ENCODE measurements around the gene AP1S1.
"Not testable (repeated sequence)": the region's sequence is repeated elsewhere in the genome, so short reads cannot be mapped to it uniquely, and the experiment has no call there.

AP1S1 gene

GRCh38 chr7:101177644-101178043, 23.4 kb downstream of the AP1S1 start:
- Mint-ChIP-seq H3K27me3 (peaks cover 98% of the 10 kb centered on the region), H3K9me3 (peaks cover 6% of the 10 kb centered on the region), H3K27ac (no peak overlapping the region), H3K4me1 (ENCODE audit: low read depth) (peaks cover 32% of the 10 kb centered on the region), H3K36me3 (ENCODE audit: low read depth) (no peaks in the 10 kb centered on the region), H3K4me3 (no peak overlapping the region)
- intact Hi-C loops (cut with micrococcal nuclease): no loop called here

GRCh38 chr7:101179117-101179516, 24.8 kb downstream of the AP1S1 start:
- Mint-ChIP-seq H3K27ac (no peak overlapping the region), H3K4me3 (no peak overlapping the region), H3K36me3 (ENCODE audit: low read depth) (no peaks in the 10 kb centered on the region), H3K9me3 (peaks cover 8% of the 10 kb centered on the region), H3K4me1 (ENCODE audit: low read depth) (peaks cover 19% of the 10 kb centered on the region), H3K27me3 (peaks cover 90% of the 10 kb centered on the region)
- intact Hi-C loops (cut with micrococcal nuclease): no loop called here

- intact Hi-C loops (cut with micrococcal nuclease): no loop called here
- H3K9me3 Mint-ChIP-seq: peaks cover 8% of the 10 kb centered on the region
- H3K27ac Mint-ChIP-seq: no peak overlapping the region
- H3K4me3 Mint-ChIP-seq: no peak overlapping the region
- H3K4me1 Mint-ChIP-seq (ENCODE audit: low read depth): peaks cover 17% of the 10 kb centered on the region
- no peaks in the 10 kb centered on the region for H3K36me3 Mint-ChIP-seq (ENCODE audit: low read depth)
- H3K27me3 Mint-ChIP-seq: peaks cover 88% of the 10 kb centered on the region
Measured at GRCh38 chr7:101179713-101180112, 25.4 kb downstream of the AP1S1 start.

- Mint-ChIP-seq H3K4me1 (ENCODE audit: low read depth) (peaks cover 19% of the 10 kb centered on the region), H3K4me3 (no peak within 1 kb of the TSS), H3K27ac (no peak within 1 kb of the TSS), H3K9me3 (peaks cover 8% of the 10 kb centered on the region), H3K36me3 (ENCODE audit: low read depth) (no peaks in the 10 kb centered on the region), H3K27me3 (peaks cover 89% of the 10 kb centered on the region)
- intact Hi-C loops (cut with micrococcal nuclease): no loop called here
Measured at GRCh38 chr7:101180130-101180755, 26.0 kb downstream of the AP1S1 start, which contains the start of gene NAT16. Gene NAT16, minus strand, starts transcription at chr7:101180293. Its CDS starts 5,486 bp downstream, at chr7:101174807.

- Mint-ChIP-seq H3K27me3 (peaks cover 52% of the 10 kb centered on the region), H3K9me3 (peaks cover 8% of the 10 kb centered on the region), H3K27ac (no peak overlapping the region), H3K4me3 (no peak overlapping the region), H3K4me1 (ENCODE audit: low read depth) (peaks cover 23% of the 10 kb centered on the region), H3K36me3 (ENCODE audit: low read depth) (no peaks in the 10 kb centered on the region)
- intact Hi-C loops (cut with micrococcal nuclease): no loop called here
Measured at GRCh38 chr7:101185258-101185839, 31.1 kb downstream of the AP1S1 start.

GRCh38 chr7:101186194-101186593, 31.9 kb downstream of the AP1S1 start:
- Mint-ChIP-seq H3K36me3 (ENCODE audit: low read depth) (no peaks in the 10 kb centered on the region), H3K27me3 (peaks cover 48% of the 10 kb centered on the region), H3K27ac (no peak overlapping the region), H3K9me3 (peaks cover 8% of the 10 kb centered on the region), H3K4me3 (no peak overlapping the region), H3K4me1 (ENCODE audit: low read depth) (peaks cover 23% of the 10 kb centered on the region)
- intact Hi-C loops (cut with micrococcal nuclease): no loop called here

- intact Hi-C loops (cut with micrococcal nuclease): no loop called here
- Mint-ChIP-seq H3K4me1 (ENCODE audit: low read depth) (peaks cover 23% of the 10 kb centered on the region), H3K36me3 (ENCODE audit: low read depth) (no peaks in the 10 kb centered on the region), H3K9me3 (peaks cover 8% of the 10 kb centered on the region), H3K4me3 (no peak overlapping the region), H3K27me3 (peaks cover 43% of the 10 kb centered on the region), H3K27ac (peak overlapping the region; percentile 7)
Measured at GRCh38 chr7:101186844-101187428, 32.7 kb downstream of the AP1S1 start.

- intact Hi-C loops (cut with micrococcal nuclease): no loop called here
- Mint-ChIP-seq H3K9me3 (no peaks in the 10 kb centered on the region), H3K27me3 (peaks cover 34% of the 10 kb centered on the region), H3K27ac (no peak overlapping the region), H3K4me1 (ENCODE audit: low read depth) (peaks cover 18% of the 10 kb centered on the region), H3K36me3 (ENCODE audit: low read depth) (no peaks in the 10 kb centered on the region), H3K4me3 (no peak overlapping the region)
Measured at GRCh38 chr7:101189109-101189508, 34.8 kb downstream of the AP1S1 start.

- peaks cover 5% of the 10 kb centered on the region for H3K4me1 Mint-ChIP-seq (ENCODE audit: low read depth)
Measured at GRCh38 chr7:101195884-101196283, 41.6 kb downstream of the AP1S1 start.

GRCh38 chr7:101197991-101198390, 43.7 kb downstream of the AP1S1 start:
- no peak overlapping the region for H3K27ac Mint-ChIP-seq
- intact Hi-C loops (cut with micrococcal nuclease): no loop called here
- H3K9me3 Mint-ChIP-seq: no peaks in the 10 kb centered on the region
- H3K36me3 Mint-ChIP-seq (ENCODE audit: low read depth): no peaks in the 10 kb centered on the region
- H3K4me1 Mint-ChIP-seq (ENCODE audit: low read depth): peaks cover 18% of the 10 kb centered on the region
- H3K27me3 Mint-ChIP-seq: peaks cover 75% of the 10 kb centered on the region
- H3K4me3 Mint-ChIP-seq: no peak overlapping the region

More at GRCh38 chr7:101195884-101196283, 41.6 kb downstream of the AP1S1 start:
- intact Hi-C loops (cut with micrococcal nuclease): no loop called here
- Mint-ChIP-seq H3K27me3 (peaks cover 57% of the 10 kb centered on the region), H3K36me3 (ENCODE audit: low read depth) (no peaks in the 10 kb centered on the region), H3K9me3 (no peaks in the 10 kb centered on the region), H3K27ac (no peak overlapping the region), H3K4me3 (no peak overlapping the region)

- Mint-ChIP-seq H3K27me3 (peaks cover 77% of the 10 kb centered on the region), H3K9me3 (no peaks in the 10 kb centered on the region), H3K4me3 (no peak overlapping the region), H3K27ac (no peak overlapping the region), H3K4me1 (ENCODE audit: low read depth) (peaks cover 23% of the 10 kb centered on the region), H3K36me3 (ENCODE audit: low read depth) (no peaks in the 10 kb centered on the region)
- intact Hi-C loops (cut with micrococcal nuclease): no loop called here
Measured at GRCh38 chr7:101198476-101198875, 44.2 kb downstream of the AP1S1 start.

GRCh38 chr7:101199522-101199921, 45.2 kb downstream of the AP1S1 start:
- intact Hi-C loops (cut with micrococcal nuclease); H3K27ac Mint-ChIP-seq; H3K4me3 Mint-ChIP-seq; H3K9me3 Mint-ChIP-seq; H3K36me3 Mint-ChIP-seq (ENCODE audit: low read depth): not testable (repeated sequence)
- H3K4me1 Mint-ChIP-seq (ENCODE audit: low read depth): peaks cover 32% of the 10 kb centered on the region
- peaks cover 75% of the 10 kb centered on the region for H3K27me3 Mint-ChIP-seq

GRCh38 chr7:101200504-101200861, 46.2 kb downstream of the AP1S1 start:
- Mint-ChIP-seq H3K4me1 (ENCODE audit: low read depth) (peaks cover 32% of the 10 kb centered on the region), H3K27ac (no peak overlapping the region), H3K36me3 (ENCODE audit: low read depth) (no peaks in the 10 kb centered on the region), H3K27me3 (peaks cover 70% of the 10 kb centered on the region), H3K4me3 (no peak overlapping the region), H3K9me3 (no peaks in the 10 kb centered on the region)
- intact Hi-C loops (cut with micrococcal nuclease): no loop called here

- Mint-ChIP-seq H3K9me3 (no peaks in the 10 kb centered on the region), H3K27me3 (peaks cover 65% of the 10 kb centered on the region), H3K4me1 (ENCODE audit: low read depth) (peaks cover 34% of the 10 kb centered on the region), H3K36me3 (ENCODE audit: low read depth) (peaks cover 5% of the 10 kb centered on the region), H3K4me3 (no peak within 1 kb of the TSS), H3K27ac (no peak within 1 kb of the TSS)
- intact Hi-C loops (cut with micrococcal nuclease): no loop called here
Measured at GRCh38 chr7:101200862-101201599, 46.8 kb downstream of the AP1S1 start, which contains the start of gene MOGAT3. Gene MOGAT3, minus strand, starts transcription at chr7:101201036. Its CDS starts 182 bp downstream, at chr7:101200854.
